A549 treated with DMSO at 1 μM for 4 hours (cell line): ENCODE results near the gene FANCD2. TPM values are rescaled to one million over a fixed set of nuclear protein-coding genes. Genes with fewer than 3 reads are reported as not detected.

Experiments
- total RNA-seq: library from RNA; stranded (reverse); fragments of 200-300 nt; extraction: Qiagen RNA extraction; gene quantifications from 5 replicates; pipeline ENCODE4 v1.2.3, GENCODE V29; 2022; ENCODE audit warnings: low read depth

FANCD2 gene
- total RNA-seq = 16.2 to 21.1 TPM (median 20.9 TPM) in 5 replicates

GRCh38 chr3:10026084-10026890, at the start of gene FANCD2:
Gene FANCD2 (plus strand): TSS chr3:10026437. CDS start chr3:10028658, 2,221 bp downstream.

GRCh38 chr3:10108091-10108490, 81.9 kb downstream of the FANCD2 start, which contains the start of gene FANCD2OS:
Gene FANCD2OS (minus strand): TSS chr3:10108255. CDS start chr3:10104774, 3,481 bp downstream.

GRCh38 chr3:10115326-10116137, 89.3 kb downstream of the FANCD2 start, which contains the start of gene BRK1:
Gene BRK1 (plus strand): TSS chr3:10115675. CDS start chr3:10115702, 27 bp downstream.

Other genes starting within 250 kb of the FANCD2 start
- gene TADA3, start 234.0 kb upstream of the FANCD2 start, total RNA-seq = 55.6 to 60.5 TPM (median 58.6 TPM) in 5 replicates
- gene ARPC4, start 233.4 kb upstream of the FANCD2 start, total RNA-seq = 148 to 226 TPM (median 154 TPM) in 5 replicates
- 6.3 to 8.5 TPM (median 7.1 TPM) in 5 replicates for gene TTLL3, start 216.2 kb upstream of the FANCD2 start, total RNA-seq
- gene RPUSD3, start 182.4 kb upstream of the FANCD2 start, total RNA-seq = 32.9 to 46.8 TPM (median 41.2 TPM) in 5 replicates
- gene CIDEC, start 146.2 kb upstream of the FANCD2 start, total RNA-seq = 1.8 to 2.8 TPM (median 2.1 TPM) in 5 replicates
- gene JAGN1, start 135.8 kb upstream of the FANCD2 start, total RNA-seq = 52.1 to 69.3 TPM (median 64.3 TPM) in 5 replicates
- 0.76 to 1.1 TPM (median 0.95 TPM) in 5 replicates for gene IL17RE, start 123.6 kb upstream of the FANCD2 start, total RNA-seq
- gene IL17RC, start 109.3 kb upstream of the FANCD2 start, total RNA-seq = 13.6 to 15.7 TPM (median 15.2 TPM) in 5 replicates
- 8.3 to 11.4 TPM (median 11.0 TPM) in 5 replicates for gene CRELD1, start 92.6 kb upstream of the FANCD2 start, total RNA-seq
- 1.0 to 1.5 TPM (median 1.4 TPM) in 5 replicates for gene PRRT3, start 74.0 kb upstream of the FANCD2 start, total RNA-seq
- 120 to 154 TPM (median 128 TPM) in 5 replicates for gene EMC3, start 39.6 kb upstream of the FANCD2 start, total RNA-seq
- not detected in 5 replicates for gene FANCD2OS, start 81.8 kb downstream of the FANCD2 start, total RNA-seq
- gene BRK1, start 89.2 kb downstream of the FANCD2 start, total RNA-seq = 169 to 184 TPM (median 179 TPM) in 5 replicates
- gene VHL, start 115.3 kb downstream of the FANCD2 start, total RNA-seq = 29.6 to 40.2 TPM (median 35.0 TPM) in 5 replicates
- gene IRAK2, start 138.5 kb downstream of the FANCD2 start, total RNA-seq = 21.0 to 30.9 TPM (median 25.8 TPM) in 5 replicates
- 36.0 to 41.5 TPM (median 38.5 TPM) in 5 replicates for gene TATDN2, start 222.0 kb downstream of the FANCD2 start, total RNA-seq